Left lobe of liver (tissue), 2 donors: ENCODE results near the gene ZNF300. TPM values are rescaled to one million over a fixed set of nuclear protein-coding genes. Genes with fewer than 3 reads are reported as not detected.
"Not testable (repeated sequence)": the region's sequence is repeated elsewhere in the genome, so short reads cannot be mapped to it uniquely, and the experiment has no call there.

ENCODE experiments used
- ATAC-seq: fragments of 200-7000 bp; cut with Tn5 transposase; one replicate; pipeline ENCODE4 v1.9.1; 2020; ENCODE audit warnings: mild to moderate bottlenecking, moderate library complexity
- DNase-seq: peaks from one replicate; pipeline ENCODE4 v3.0.0-alpha.2; 2020; ENCODE audit warnings: low spot score
- total RNA-seq: library from RNA; stranded (reverse); gene quantifications from one replicate; pipeline ENCODE4 v1.2.1, GENCODE V29; 2021
- donor health status: DM: no; HTN: no; CAD: no; lungs with moderate emphysema.
- donor health status: DM: no; HTN: yes; CAD: no.

Gene ZNF300
- total RNA-seq, 1 donor from 2014 or later, result 0.23 TPM

DNA sequence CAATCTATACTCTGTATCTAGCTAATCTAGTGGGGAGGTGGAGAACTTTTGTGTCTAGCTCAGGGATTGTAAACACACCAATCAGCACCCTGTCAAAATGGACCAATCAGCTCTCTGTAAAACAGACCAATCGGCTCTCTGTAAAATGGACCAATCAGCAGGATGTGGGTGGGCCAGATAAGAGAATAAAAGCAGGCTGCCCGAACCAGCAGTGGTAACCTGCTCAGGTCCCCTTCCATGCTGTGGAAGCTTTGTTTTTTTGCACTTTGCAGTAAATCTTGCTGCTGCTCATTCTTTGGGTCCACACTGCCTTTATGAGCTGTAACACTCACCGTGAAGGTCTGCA lies 58.5 kb downstream of the ZNF300 start, which contains the start of gene IRGM:
TSS of gene IRGM (plus strand) at position 214 of the 346 bp plus-strand sequence. CDS start 1,603 bp downstream, outside the sequence.
- DNase-seq, ATAC-seq: not testable (repeated sequence)

DNA sequence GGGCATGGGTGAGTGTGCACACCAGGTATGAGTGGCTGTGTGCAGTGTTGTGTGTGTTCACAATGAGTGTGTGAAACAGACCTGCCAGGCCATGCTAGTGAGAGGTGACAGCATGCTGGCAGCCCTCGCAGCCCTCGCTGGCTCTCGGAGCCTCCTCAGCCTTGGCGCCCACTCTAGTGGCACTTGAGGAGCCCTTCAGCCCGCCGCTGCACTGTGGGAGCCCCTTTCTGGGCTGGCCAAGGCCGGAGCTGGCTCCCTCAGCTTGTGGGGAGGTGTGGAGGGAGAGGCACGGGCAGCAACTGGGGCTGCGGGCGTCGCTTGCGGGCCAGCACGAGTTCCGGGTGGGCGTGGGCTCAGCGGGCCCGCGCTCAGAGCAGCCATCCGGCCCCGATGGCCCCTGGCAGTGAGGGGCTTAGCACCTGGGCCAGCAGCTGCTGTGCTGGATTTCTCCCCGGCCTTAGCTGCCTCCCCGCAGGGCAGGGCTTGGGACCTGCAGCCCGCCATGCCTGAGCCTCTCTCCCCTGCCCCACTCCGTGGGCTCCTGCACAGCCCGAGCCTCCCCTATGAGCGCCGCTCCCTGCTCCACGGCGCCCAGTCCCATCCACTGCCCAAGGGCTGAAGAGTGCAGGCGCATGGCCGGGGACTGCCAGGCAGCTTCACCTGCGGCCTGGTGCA lies 59.5 kb downstream of the ZNF300 start:
- DNase-seq, ATAC-seq: not testable (repeated sequence)

Other genes with a start within 250 kb of the ZNF300 start
- 0.18 TPM for gene MYOZ3, start 243.7 kb downstream of the ZNF300 start, total RNA-seq
- gene RBM22, start 203.9 kb downstream of the ZNF300 start, total RNA-seq, result 14.1 TPM
- gene DCTN4, start 146.0 kb downstream of the ZNF300 start, total RNA-seq, result 23.1 TPM
- gene SMIM3, start 126.2 kb downstream of the ZNF300 start, total RNA-seq, result 3.6 TPM
- gene IRGM, start 58.5 kb downstream of the ZNF300 start, total RNA-seq, result not detected
- gene GPX3, start 115.6 kb upstream of the ZNF300 start, total RNA-seq, result 199 TPM
- gene TNIP1, start 176.1 kb upstream of the ZNF300 start, total RNA-seq, result 74.5 TPM